A673 (cell line): ENCODE results near the gene GUCA2A. TPM values are rescaled to one million over a fixed set of nuclear protein-coding genes. Genes with fewer than 3 reads are reported as not detected.

Experiments used
- BruUV-seq: library from RNA; stranded (reverse); fragments of 400-500 nt; replicated peaks from 2 replicates; lab custom pipeline; 2021; lab: Mats Ljungman, UMichigan
- CTCF ChIA-PET: fragments of 300-600 bp; sonication (Branson Sonifier 250); formaldehyde crosslinking; loops from one replicate; lab custom pipeline; 2022; ENCODE audit warnings: antibody characterized with exemption; lab: Charles Lee
- POLR2A ChIA-PET: fragments of 300-600 bp; sonication (Branson Sonifier 250); formaldehyde crosslinking; loops from one replicate; lab custom pipeline; 2022; ENCODE audit warnings: antibody characterized with exemption; ENCODE audit not compliant: low non-redundant PET; lab: Charles Lee
- DNase-seq: peaks from one replicate; pipeline ENCODE4 v3.0.0-alpha.2; 2015; ENCODE audit warnings: low spot score
- H3K27ac ChIP-seq: fragments of 200-600 bp; sonication (generic); 2 replicates; pipeline ENCODE4 v1.5.1; 2016; ENCODE audit warnings: mixed run types, low read depth, mild to moderate bottlenecking, mixed read lengths, antibody characterized with exemption, low read length; ENCODE audit not compliant: poor library complexity, severe bottlenecking
- H3K27me3 ChIP-seq: fragments of 200-600 bp; sonication (generic); replicated peaks from 2 replicates; pipeline ENCODE4 v1.6.1; 2017; ENCODE audit warnings: mixed run types, low read depth, mild to moderate bottlenecking, mixed read lengths, antibody characterized with exemption, low read length; ENCODE audit not compliant: insufficient read depth, poor library complexity
- H3K36me3 ChIP-seq: fragments of 200-600 bp; sonication (generic); 2 replicates; pipeline ENCODE4 v1.6.1; 2016; ENCODE audit warnings: mixed run types, mild to moderate bottlenecking, mixed read lengths, antibody characterized with exemption, low read length; ENCODE audit not compliant: insufficient read depth, poor library complexity, severe bottlenecking
- H3K4me1 ChIP-seq: fragments of 200-600 bp; sonication (generic); 2 replicates; pipeline ENCODE4 v1.6.1; 2017; ENCODE audit warnings: mixed run types, mild to moderate bottlenecking, mixed read lengths, antibody characterized with exemption, low read length; ENCODE audit not compliant: insufficient read depth, poor library complexity, severe bottlenecking
- H3K4me3 ChIP-seq: fragments of 200-600 bp; sonication (generic); 2 replicates; pipeline ENCODE4 v1.5.1; 2016; ENCODE audit warnings: low read depth, mixed run types, mild to moderate bottlenecking, mixed read lengths, low read length; ENCODE audit not compliant: poor library complexity, severe bottlenecking
- H3K9me3 ChIP-seq: fragments of 200-600 bp; sonication (generic); 2 replicates; pipeline ENCODE4 v1.6.1; 2016; ENCODE audit warnings: mixed run types, low read depth, mild to moderate bottlenecking, mixed read lengths, antibody characterized with exemption, low read length; ENCODE audit not compliant: poor library complexity, severe bottlenecking
- EZH2 ChIP-seq: fragments of 200-600 bp; sonication (generic); IDR thresholded peaks from 2 replicates; pipeline ENCODE4 v1.6.1; 2017; ENCODE audit warnings: borderline replicate concordance, low read depth, mild to moderate bottlenecking, mixed read lengths, antibody characterized with exemption, low read length; ENCODE audit not compliant: poor library complexity, severe bottlenecking
- intact Hi-C: fragments of 100-400 bp; cut with micrococcal nuclease; formaldehyde crosslinking; loops from one replicate; pipeline ENCODE4 v1.10.0; 2022; ENCODE audit not compliant: unreplicated experiment
- total RNA-seq: library from RNA; stranded (reverse); gene quantifications from 2 replicates; pipeline ENCODE4 v1.2.3, GENCODE V29; 2021
- TF ChIP-seq, protein P1 (sequence below): fragments of 300-800, 200-600 bp; sonication (generic); conservative IDR thresholded peaks from 2 replicates; pipeline ENCODE4 v1.5.1; 2017; ENCODE audit warnings: low read depth, mild to moderate bottlenecking, antibody characterized with exemption, low read length, moderate library complexity, mixed read lengths

The GUCA2A gene
- total RNA-seq, 1 experiment from 2014 or later = not detected

- Histone ChIP-seq H3K4me3 (no peak overlapping the region), H3K36me3 (no peaks in the 10 kb centered on the region), H3K27me3 (no peaks in the 10 kb centered on the region), H3K27ac (no peak overlapping the region), H3K4me1 (no peaks in the 10 kb centered on the region), H3K9me3 (peaks cover 6% of the 10 kb centered on the region)
- intact Hi-C loops = no loop called here
- DNase-seq = no peak
- ChIA-PET CTCF (interaction anchor here (1.4 kb wide), 1 partner anchor 12 kb away, joined by 4 read pairs; no protein-coding TSS in a partner anchor), POLR2A (no interaction called here)
- no TSS peak for BruUV-seq
- TF ChIP-seq, protein P1, sequence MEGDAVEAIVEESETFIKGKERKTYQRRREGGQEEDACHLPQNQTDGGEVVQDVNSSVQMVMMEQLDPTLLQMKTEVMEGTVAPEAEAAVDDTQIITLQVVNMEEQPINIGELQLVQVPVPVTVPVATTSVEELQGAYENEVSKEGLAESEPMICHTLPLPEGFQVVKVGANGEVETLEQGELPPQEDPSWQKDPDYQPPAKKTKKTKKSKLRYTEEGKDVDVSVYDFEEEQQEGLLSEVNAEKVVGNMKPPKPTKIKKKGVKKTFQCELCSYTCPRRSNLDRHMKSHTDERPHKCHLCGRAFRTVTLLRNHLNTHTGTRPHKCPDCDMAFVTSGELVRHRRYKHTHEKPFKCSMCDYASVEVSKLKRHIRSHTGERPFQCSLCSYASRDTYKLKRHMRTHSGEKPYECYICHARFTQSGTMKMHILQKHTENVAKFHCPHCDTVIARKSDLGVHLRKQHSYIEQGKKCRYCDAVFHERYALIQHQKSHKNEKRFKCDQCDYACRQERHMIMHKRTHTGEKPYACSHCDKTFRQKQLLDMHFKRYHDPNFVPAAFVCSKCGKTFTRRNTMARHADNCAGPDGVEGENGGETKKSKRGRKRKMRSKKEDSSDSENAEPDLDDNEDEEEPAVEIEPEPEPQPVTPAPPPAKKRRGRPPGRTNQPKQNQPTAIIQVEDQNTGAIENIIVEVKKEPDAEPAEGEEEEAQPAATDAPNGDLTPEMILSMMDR = no peak
- no peak for TF ChIP-seq EZH2
Measured at GRCh38 chr1:42162181-42162580, 2.4 kb downstream of the GUCA2A start.

DNA sequence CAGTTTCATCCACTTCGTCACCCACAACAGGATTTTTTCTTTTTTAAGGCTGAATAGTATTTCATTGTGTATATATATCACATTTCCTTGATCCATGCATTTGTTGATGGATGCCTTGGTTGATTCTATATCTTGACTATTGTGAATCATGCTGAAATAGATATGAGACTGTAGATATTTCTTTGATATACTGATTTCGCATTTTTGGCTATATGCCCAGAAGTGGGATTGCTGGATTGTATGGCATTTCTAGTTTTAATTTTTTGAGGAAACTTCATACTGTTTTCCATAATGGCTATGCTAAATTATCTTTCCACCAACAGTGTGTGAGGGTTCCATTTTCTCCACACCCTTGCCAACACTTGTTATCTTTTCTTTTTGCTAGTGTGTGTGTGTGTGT, 6.4 kb downstream of the GUCA2A start:
- H3K4me1 ChIP-seq = no peaks in the 10 kb centered on the region
- ChIA-PET POLR2A (interaction anchor here (0.6 kb wide), 1 partner anchor 34 kb away, joined by 5 read pairs; no protein-coding TSS in a partner anchor), CTCF (interaction anchor here (0.6 to 1.3 kb wide), 3 partner anchors 11 to 122 kb away, joined by 5 to 9 read pairs (median 6); no protein-coding TSS in a partner anchor)
- peaks cover 6% of the 10 kb centered on the region for H3K9me3 ChIP-seq
- H3K4me3 ChIP-seq = no peak overlapping the region
- H3K27ac ChIP-seq = no peak overlapping the region
- intact Hi-C loops = no loop called here
- DNase-seq = no peak
- H3K36me3 ChIP-seq = no peaks in the 10 kb centered on the region
- H3K27me3 ChIP-seq = no peaks in the 10 kb centered on the region
- BruUV-seq = no TSS peak
- no peak for TF ChIP-seq EZH2

GRCh38 chr1:42157667-42158066, 6.9 kb downstream of the GUCA2A start:
- H3K4me3 ChIP-seq = no peak overlapping the region
- no TSS peak for BruUV-seq
- no peak overlapping the region for H3K27ac ChIP-seq
- H3K4me1 ChIP-seq = no peaks in the 10 kb centered on the region
- peaks cover 6% of the 10 kb centered on the region for H3K9me3 ChIP-seq
- DNase-seq = no peak
- intact Hi-C loops = no loop called here
- no peaks in the 10 kb centered on the region for H3K27me3 ChIP-seq
- CTCF ChIA-PET = interaction anchor here (0.6 to 1.3 kb wide), 4 partner anchors 10 to 159 kb away, joined by 5 to 9 read pairs (median 6); no protein-coding TSS in a partner anchor
- TF ChIP-seq, protein P1 = peak; percentile 29
- TF ChIP-seq EZH2 = no peak
- no peaks in the 10 kb centered on the region for H3K36me3 ChIP-seq
- POLR2A ChIA-PET = interaction anchor here (0.6 kb wide), 1 partner anchor 35 kb away, joined by 5 read pairs; no protein-coding TSS in a partner anchor

DNA sequence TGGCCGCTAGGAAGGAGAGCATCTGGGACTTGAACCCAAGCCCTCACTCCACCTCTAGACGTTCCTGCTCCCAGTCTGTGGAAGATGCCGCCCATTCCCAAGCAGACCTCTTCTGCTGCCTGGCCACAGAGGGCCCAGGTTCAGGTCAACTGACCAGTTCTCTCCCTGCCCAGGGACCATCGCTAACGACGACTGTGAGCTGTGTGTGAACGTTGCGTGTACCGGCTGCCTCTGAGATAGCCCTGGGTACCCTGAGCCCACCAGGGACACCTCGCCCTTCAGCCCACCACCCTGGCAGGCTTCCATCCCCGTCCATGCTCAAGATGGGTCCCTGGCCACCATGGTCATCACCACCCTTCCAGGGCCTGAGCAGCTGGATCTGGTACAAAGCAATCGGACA, 9.2 kb downstream of the GUCA2A start:
- intact Hi-C loops = no loop called here
- Histone ChIP-seq H3K36me3 (no peaks in the 10 kb centered on the region), H3K9me3 (no peaks in the 10 kb centered on the region), H3K27me3 (no peaks in the 10 kb centered on the region), H3K4me3 (no peak overlapping the region), H3K4me1 (no peaks in the 10 kb centered on the region), H3K27ac (no peak overlapping the region)
- POLR2A ChIA-PET = no interaction called here
- TF ChIP-seq, protein P1 = no peak
- no peak for TF ChIP-seq EZH2
- DNase-seq = no peak
- CTCF ChIA-PET = no interaction called here
- BruUV-seq = no TSS peak
